Measurements from ENCODE around the gene LRP1B. TPM values are rescaled to one million over a fixed set of nuclear protein-coding genes. Genes with fewer than 3 reads are reported as not detected.

Gene LRP1B
- total RNA-seq, 4 donors from 2014 or later: 3.3 to 11.1 (median 4.6) TPM

DNA sequence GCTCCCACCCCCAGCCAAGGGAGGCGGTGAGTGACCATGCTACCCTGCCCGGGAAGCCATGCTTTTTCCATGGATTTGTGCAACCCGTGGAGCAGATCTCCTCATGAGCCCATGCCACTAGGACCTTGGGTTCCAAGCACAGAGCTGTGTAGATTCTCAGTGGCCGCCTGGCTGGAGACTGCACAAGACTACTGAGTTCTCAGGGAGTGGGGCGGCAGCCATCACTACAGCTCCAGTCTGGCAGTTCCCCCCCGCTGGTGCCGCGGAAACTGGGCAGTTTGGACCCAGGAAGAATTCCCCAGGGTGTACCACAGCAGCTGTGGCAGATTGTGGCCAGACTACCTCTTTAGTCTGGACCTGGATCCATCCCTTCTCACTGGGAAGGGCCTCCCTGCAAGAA is 470.6 kb downstream of the LRP1B start:
- no peaks in the 10 kb centered on the region for H3K9me3 ChIP-seq
- TF ChIP-seq, protein P1, sequence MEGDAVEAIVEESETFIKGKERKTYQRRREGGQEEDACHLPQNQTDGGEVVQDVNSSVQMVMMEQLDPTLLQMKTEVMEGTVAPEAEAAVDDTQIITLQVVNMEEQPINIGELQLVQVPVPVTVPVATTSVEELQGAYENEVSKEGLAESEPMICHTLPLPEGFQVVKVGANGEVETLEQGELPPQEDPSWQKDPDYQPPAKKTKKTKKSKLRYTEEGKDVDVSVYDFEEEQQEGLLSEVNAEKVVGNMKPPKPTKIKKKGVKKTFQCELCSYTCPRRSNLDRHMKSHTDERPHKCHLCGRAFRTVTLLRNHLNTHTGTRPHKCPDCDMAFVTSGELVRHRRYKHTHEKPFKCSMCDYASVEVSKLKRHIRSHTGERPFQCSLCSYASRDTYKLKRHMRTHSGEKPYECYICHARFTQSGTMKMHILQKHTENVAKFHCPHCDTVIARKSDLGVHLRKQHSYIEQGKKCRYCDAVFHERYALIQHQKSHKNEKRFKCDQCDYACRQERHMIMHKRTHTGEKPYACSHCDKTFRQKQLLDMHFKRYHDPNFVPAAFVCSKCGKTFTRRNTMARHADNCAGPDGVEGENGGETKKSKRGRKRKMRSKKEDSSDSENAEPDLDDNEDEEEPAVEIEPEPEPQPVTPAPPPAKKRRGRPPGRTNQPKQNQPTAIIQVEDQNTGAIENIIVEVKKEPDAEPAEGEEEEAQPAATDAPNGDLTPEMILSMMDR (IDR thresholded peaks at IDR 0.05 in 4 of 5, conservative IDR thresholded peaks at IDR 0.05 in 1 of 5): no peak
- TF ChIP-seq POLR2A (IDR thresholded peaks at IDR 0.05): no peak
- no peaks in the 10 kb centered on the region for H3K27me3 ChIP-seq
- no peak overlapping the region for H3K27ac ChIP-seq
- DNase-seq: no peak
- no peaks in the 10 kb centered on the region for H3K4me1 ChIP-seq
- no peak for ATAC-seq
- no peaks in the 10 kb centered on the region for H3K36me3 ChIP-seq
- intact Hi-C loops (cut with DNase I; ENCODE audit: low total_unique reads): no loop called here
- in situ Hi-C loops (cut with MboI; ENCODE audit: low sequenced_read_pairs in 4 of 4): no loop called here
- no peak overlapping the region for H3K4me3 ChIP-seq

DNA sequence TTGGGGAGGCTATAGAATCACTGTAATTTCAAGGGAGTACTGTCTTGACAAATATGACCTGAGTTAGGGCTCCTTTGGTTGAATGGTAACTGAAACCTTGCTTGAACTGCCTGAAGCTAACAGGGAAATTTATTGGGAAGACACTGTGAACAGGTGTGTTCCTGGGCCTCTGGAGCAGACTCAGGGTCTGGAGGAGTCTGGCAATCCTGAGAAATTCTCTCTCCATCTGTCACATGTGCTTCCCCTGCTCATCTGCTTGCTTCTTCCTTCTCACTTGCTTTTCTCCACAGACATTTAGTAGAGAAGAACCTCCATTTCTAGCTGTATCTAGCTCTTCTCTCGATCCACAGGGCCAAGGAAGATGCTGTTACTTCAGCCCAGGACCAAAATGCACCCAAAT is 476.5 kb downstream of the LRP1B start:
- Histone ChIP-seq H3K9me3 (no peaks in the 10 kb centered on the region), H3K36me3 (no peaks in the 10 kb centered on the region), H3K4me1 (no peaks in the 10 kb centered on the region), H3K27ac (no peak overlapping the region), H3K4me3 (no peak overlapping the region), H3K27me3 (no peaks in the 10 kb centered on the region)
- no peak for DNase-seq
- intact Hi-C loops (cut with DNase I; ENCODE audit: low total_unique reads): no loop called here
- no peak for ATAC-seq
- TF ChIP-seq POLR2A (IDR thresholded peaks at IDR 0.05): no peak
- TF ChIP-seq, protein P1 (IDR thresholded peaks at IDR 0.05 in 4 of 5, conservative IDR thresholded peaks at IDR 0.05 in 1 of 5): no peak
- in situ Hi-C loops (cut with MboI; ENCODE audit: low sequenced_read_pairs in 4 of 4): no loop called here

DNA sequence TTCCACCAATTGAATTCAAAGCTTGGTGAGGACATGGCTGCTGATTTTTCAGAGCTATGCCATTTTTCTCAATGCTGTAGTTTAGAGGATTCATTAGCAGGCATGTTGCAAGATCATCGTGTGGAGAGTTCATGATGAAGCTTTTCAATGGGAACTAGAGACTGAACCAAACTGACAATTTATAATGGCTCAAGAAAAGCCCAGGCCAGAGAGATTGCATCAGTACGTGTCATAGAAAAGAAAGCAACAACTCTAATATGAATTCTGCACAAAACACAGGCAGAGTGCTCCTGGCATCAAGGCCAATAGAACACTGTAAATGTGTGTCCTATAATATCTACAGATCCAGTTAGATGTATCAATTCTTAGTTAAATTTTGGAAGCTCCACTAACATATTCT is 477.6 kb downstream of the LRP1B start:
- TF ChIP-seq POLR2A (IDR thresholded peaks at IDR 0.05): no peak
- Histone ChIP-seq H3K9me3 (no peaks in the 10 kb centered on the region), H3K4me1 (no peaks in the 10 kb centered on the region), H3K27ac (no peak overlapping the region), H3K36me3 (no peaks in the 10 kb centered on the region), H3K4me3 (no peak overlapping the region), H3K27me3 (no peaks in the 10 kb centered on the region)
- DNase-seq: no peak
- intact Hi-C loops (cut with DNase I; ENCODE audit: low total_unique reads): no loop called here
- in situ Hi-C loops (cut with MboI; ENCODE audit: low sequenced_read_pairs in 4 of 4): no loop called here
- no peak for ATAC-seq

DNA sequence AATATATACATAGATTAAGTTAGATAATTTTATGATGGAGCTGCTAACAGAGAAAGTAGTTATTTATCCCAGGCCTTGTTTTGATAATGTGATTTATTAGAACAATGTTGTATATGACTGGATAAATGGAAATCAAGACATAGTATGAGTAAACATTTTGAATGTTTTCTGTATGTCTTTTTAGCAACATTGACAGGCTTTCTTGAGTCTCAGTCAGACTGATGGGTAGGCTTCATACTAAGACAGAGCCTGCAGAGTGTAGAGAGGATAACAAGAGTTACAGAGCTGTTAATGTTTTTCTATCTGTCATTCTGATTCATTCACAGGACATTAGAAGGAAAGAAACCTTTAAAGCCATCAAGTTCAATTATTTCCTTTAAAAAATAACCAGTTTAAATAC is 478.5 kb downstream of the LRP1B start:
- intact Hi-C loops (cut with DNase I; ENCODE audit: low total_unique reads): no loop called here
- ATAC-seq: no peak
- TF ChIP-seq, protein P1 (IDR thresholded peaks at IDR 0.05 in 4 of 5, conservative IDR thresholded peaks at IDR 0.05 in 1 of 5): no peak
- no peak for TF ChIP-seq POLR2A (IDR thresholded peaks at IDR 0.05)
- in situ Hi-C loops (cut with MboI; ENCODE audit: low sequenced_read_pairs in 4 of 4): no loop called here
- no peaks in the 10 kb centered on the region for H3K4me1 ChIP-seq
- H3K27ac ChIP-seq: no peak overlapping the region
- no peak for DNase-seq
- H3K27me3 ChIP-seq: no peaks in the 10 kb centered on the region
- H3K9me3 ChIP-seq: no peaks in the 10 kb centered on the region
- no peaks in the 10 kb centered on the region for H3K36me3 ChIP-seq
- no peak overlapping the region for H3K4me3 ChIP-seq

DNA sequence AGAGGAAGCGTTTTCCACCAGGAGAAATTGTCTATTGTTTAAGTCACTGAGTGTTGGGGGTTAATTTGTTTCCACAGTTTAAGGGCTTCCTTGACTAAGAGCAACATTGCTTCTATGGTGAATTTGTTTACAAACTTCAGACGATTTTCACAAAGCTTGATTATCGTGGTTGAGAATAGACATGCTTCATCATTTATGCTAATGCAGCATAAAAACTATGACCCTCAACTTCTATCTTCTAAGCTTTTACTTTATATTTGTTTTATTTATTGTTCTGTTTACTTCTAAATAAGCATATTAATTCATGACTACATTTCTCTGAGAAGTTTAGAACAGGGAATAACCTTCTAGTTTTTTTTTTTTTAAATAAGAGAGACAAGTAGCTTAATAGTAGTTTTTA is 483.5 kb downstream of the LRP1B start:
- TF ChIP-seq, protein P1 (IDR thresholded peaks at IDR 0.05 in 4 of 5, conservative IDR thresholded peaks at IDR 0.05 in 1 of 5): no peak
- no peak for TF ChIP-seq POLR2A (IDR thresholded peaks at IDR 0.05)
- Histone ChIP-seq H3K9me3 (no peaks in the 10 kb centered on the region), H3K27ac (no peak overlapping the region), H3K4me1 (no peaks in the 10 kb centered on the region), H3K27me3 (no peaks in the 10 kb centered on the region), H3K36me3 (no peaks in the 10 kb centered on the region), H3K4me3 (no peak overlapping the region)
- DNase-seq (no peak), ATAC-seq (no peak)
- in situ Hi-C loops (cut with MboI; ENCODE audit: low sequenced_read_pairs in 4 of 4): no loop called here
- intact Hi-C loops (cut with DNase I; ENCODE audit: low total_unique reads): no loop called here
